NCI-H187 treated with DMSO at 0.1 percent for 48 hours (cell line): ENCODE data around the gene DOCK1.

ENCODE experiments used
- DNase-seq: peaks from one replicate; lab custom pipeline; 2025; lab: John Stamatoyannopoulos, UW

DOCK1 gene

DNA sequence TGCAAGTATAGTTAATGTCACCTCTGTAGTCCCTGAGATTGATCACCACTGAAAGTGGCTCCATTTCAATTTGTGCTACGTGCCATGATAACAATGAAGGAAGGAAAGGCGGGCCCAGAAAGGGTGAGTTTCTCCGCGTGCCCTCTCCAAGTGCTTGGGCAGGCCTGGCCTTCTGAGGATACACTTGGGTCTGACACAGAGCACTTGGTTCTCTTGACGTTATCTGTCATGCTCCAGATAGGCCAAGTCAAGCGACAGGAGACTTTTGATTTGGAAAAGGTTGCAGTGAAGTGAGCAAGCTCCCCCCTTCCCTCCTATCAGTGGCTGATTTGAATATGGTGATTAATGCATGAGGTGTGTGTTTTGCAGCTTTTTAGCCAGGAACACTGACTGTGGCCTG is 452.0 kb downstream of the DOCK1 start:
- no peak for DNase-seq

DNA sequence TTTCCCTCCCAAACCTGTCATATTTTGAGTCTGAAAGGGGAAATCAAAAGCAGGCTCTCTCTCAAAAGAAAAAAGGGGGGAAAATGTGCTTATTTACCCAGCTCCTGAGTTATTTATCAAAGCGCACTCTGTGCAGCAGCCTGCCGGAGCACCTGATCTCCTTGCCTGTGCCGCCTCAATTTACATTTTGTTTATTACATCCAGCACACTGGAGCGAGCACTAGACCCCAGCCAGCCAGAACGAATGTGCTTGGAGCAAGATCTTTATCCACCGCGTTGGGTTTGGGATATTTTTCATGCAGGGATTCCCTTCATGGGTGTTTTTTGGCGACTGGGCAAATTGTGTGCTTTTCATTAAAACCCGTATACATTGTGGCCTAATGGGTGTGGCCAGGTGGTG is 453.1 kb downstream of the DOCK1 start:
- no peak for DNase-seq

DNA sequence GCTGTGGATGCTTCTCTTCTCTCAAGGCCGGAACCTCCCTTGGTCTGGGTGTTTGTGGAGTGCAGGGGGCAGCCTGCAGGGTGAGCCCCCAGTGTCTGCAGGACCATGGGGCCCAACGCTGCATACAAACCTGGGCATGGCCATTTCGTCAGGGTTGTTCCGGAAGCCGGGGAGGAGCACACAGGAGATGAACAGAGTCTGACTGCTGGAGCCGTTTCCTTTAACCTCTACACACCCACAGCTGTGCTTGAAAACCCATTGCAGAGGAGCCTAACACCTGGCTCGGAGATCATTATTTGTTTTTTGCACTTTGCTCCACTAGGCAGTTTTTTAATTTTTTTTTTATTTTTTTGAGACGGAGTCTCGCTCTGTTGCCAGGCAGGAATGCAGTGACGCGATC is 458.8 kb downstream of the DOCK1 start:
- no peak for DNase-seq

DNA sequence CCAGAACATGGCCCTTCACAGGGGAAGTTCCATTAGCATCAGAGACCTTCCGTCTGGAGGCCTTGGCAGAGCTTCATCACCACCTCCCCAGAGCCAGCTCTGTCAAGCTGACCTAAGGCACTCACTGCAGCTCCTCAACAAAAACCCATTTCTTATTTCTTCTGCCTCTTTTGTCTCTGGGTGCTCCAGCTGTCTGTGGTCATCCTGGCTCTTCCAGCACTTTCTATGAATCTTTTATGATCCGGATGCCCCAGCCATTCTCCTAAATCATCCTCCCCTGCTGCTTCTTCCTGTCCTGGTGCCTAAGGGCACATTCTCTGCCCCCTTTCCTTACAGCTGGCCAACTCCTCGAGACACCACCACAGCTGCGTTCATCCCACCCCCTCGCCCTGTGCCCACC is 462.9 kb downstream of the DOCK1 start:
- DNase-seq, result no peak

DNA sequence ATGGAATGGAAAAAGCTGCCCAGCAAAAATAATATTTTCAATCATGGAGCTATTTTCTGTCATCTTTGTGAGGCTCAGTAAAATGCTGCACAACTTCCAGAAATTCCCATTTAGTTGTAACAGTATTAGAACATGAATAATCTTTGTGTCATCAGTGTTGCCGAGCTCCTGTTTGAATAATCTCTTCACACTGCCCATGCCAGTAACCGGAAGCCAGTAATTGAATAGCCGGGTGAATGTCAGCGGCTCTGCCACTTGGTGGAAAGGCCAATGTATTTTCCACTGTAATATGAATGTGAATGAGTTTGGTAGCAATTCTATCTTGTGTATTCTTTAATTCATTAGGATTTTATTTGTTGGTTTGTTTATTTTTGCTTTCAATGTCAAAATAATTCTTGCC is 463.7 kb downstream of the DOCK1 start:
- DNase-seq, result no peak

DNA sequence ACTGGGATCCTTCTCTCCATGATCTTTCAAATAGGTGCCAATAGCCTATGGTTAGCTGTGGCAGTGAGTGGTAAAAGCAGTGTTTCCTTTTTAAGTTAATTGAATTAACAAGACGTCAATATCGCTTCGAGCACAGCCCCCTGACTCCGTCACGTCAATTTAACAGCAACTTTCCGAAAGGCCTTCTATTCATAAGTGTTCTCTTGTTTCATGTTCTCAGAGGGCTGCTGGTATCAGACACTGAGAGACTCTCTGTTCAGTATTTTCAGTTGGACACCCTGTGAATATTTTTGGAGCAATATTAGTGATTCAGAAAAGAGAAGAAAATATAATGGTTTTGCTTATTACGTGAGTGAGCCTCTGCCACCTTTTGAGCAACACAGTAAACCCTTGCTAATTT is 465.4 kb downstream of the DOCK1 start:
- no peak for DNase-seq

DNA sequence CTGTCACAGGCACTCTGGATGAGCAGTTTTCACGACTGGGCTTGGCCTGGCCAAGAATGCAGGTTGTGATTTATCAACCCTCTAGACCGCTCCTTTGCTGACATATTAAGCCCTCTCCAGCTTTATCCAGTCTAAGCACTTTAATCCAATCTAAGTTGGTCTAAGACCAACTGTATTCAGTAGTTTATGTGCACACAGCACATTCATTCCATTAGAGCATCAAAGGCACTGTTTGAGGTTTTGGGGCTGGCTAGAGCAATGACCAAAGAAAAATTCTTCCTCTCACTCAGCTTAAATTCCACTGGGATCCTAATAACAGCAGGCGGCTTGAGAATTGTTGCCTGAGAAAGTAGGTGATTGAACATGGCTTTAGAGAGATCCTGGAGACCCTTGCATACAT is 467.1 kb downstream of the DOCK1 start:
- DNase-seq, result no peak

DNA sequence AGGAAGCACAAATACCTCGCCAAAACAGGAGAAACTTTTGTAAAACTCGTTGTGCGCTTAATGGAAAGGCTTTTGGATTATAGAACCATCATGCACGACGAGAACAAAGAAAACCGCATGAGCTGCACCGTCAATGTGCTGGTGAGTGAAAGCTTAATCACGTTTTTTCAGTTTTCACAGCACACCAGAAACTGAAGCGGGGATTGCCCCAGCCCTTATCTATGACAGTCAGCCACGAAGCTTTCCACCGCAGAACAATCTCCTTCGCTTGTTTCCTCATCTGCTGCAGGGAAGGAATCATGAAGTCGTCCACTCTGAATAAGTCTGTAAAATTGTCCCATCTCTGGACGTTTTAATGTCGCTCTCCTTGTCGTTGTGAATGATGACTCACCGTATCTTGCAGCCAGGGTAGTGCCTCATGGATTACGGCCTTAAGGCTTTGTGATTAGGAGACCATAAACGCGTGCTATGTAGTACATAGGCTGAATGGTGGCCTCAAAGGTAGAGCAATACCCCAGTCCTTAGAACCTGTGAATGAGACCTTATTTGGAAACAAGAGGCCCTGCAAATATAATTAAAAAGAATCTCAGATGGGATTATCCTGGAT is 468.9 kb downstream of the DOCK1 start:
- DNase-seq, result no peak

DNA sequence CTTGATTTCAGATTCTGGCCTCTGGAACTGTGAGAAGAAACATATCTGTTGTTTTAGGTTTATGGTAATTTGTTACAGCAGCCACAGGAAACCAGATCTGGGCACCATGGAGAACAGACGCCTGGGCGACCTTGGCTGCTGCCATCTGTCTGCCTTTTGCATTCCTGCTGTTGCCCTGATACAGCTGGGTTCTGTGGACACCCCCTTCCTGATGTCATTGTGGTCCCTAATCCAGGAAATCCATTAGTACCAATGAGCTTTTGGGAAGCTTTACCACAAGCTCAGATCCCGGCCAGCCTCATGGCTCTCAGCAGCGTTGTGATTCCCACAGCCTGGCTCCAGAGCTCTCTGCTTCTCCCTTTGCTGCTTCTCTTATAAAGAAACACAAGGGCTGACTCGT is 469.7 kb downstream of the DOCK1 start:
- DNase-seq, result no peak

DNA sequence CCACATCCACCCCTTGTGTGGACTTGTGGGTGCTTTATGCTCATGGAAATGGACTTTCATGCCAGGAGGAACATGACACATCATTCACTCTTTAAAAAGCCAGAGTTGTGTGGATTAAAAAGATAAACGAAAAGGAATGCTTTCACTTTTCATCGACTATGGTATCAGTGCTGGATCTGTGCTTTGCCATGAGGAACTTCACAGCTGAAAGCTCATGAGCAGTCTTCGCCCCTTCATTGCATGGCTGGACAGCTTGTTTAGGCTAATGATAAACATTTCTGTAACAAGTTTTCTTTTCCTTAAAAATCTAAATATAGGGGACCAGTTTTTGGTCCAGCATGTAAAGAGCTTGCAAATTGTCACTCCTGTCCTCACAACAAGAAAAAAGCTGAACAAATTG is 470.2 kb downstream of the DOCK1 start:
- no peak for DNase-seq

DNA sequence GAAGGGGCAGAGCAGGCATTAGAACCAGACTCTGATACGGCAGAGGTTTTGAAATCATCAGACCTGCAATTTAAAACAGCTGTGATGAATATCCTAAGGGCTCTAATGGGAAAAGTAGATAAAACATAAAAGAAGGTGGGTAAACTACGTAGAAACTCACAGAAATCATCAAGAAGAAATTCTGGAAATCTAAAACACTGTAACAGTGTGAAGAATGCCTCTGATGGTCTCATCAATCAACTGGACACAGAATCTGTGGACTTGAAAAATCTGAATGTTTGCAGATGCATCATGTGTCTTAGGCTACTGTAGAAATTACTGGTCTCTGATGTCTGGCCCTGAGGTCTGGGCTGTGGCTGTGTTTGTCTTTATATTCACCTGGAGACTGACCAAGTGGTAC is 470.8 kb downstream of the DOCK1 start:
- DNase-seq, result no peak

DNA sequence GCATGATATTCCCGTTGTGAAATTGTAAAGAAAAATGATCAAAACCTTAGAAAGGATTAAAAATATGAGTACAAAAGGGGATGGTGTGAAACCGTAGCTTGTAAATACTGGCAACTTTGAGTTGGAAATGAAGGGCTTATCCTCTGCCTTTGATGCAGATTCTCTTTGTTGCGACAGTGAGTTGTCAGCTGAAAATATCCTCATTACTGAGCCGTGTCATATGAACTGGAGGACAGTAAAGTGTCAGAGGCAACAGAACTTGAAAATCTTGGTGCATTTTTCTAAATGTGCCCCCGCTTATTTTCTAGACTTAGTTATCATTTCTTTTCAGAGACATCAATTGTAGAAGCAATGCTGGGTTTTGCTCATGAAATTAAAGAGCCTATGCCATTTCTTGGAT is 473.4 kb downstream of the DOCK1 start:
- DNase-seq, result no peak

DNA sequence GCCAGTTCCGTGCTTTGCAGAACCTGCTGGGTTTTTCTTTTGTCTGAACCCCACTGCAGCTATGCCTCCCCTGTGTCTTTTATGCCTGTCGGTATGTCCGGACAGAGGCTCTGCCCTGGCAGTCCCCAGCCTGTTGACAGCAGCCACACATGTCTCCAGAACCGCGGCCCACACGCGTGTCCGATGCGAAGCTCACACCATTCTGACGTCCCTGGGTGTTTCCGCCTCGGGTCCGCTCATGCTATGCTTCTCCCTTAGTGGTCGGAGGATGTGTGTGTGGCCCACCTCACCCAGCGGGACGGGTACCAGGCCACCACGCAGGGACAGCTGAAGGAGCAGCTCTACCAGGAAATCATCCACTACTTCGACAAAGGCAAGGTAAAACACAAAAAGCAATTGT is 479.3 kb downstream of the DOCK1 start:
- no peak for DNase-seq

DNA sequence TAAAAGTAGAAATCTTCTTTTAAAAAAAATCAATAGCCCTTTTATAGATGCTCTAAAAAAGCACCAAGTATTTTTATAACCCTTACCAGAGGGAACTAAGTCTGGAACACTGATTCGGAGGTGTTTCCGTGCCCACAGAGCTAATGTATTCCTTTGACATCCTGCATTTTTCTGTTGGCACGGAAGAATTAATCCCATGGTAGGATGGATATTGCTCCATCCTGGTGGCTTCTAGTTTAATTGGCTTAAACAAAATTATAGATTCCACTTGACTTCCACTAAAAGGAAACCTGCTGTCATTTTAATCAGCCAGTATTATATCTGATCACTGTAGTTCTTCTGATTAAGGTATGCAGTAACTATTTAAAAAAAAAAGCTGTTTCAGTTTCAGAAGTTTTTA is 479.8 kb downstream of the DOCK1 start:
- DNase-seq, result no peak

DNA sequence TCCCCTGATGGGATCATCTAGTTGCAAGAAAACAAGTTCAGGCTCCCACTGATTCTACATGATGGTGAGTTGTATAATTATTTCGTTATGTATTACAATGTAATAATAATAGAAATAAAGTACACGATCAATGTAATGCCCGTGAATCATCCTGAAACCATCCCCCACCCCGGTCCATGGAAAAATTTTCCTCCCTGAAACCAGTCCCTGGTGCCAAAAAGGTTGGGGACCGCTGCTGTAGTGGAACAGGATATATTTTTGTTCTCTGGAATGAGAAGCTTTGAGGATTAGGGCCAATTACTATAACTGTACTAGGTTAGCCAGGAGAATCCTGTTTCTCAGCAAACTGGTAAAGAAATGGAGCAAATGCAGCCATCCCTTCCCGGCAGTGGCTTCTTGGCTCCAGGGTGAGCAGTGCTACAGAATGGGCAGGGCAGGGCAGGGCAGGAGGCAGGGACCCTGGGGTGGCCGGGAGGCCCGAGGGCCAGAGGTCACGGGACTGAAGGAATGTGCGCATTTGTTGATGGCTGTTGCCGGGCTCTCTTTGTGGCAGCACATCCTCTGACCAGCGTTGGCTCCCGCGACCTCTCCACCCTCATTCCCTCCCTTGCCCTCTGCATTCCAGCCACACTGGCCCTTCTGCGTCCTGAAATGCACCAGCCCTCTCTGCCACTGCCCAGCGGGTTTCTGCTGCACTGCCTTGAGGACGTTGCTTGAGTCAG is 481.5 kb downstream of the DOCK1 start:
- DNase-seq, result no peak

DNA sequence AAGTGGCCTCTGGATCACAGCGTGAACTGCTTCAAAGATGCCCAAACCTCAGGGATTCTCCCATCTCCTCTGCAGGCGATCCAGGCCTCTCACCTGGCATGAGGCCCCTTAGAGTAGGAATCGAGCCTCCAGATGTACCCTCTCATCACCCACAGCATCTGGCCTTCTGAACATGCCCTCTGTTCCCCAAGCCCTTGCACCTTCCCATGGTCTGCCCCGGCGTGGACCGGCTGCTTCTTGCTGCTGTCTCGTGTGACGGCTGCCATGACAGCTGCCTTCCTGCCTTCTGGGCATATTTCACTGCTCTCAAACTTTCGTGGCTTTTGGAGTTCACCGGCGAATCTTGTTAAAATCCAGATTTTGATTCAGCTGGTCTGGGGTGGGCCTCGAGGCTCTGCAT is 486.6 kb downstream of the DOCK1 start:
- DNase-seq, result no peak

DNA sequence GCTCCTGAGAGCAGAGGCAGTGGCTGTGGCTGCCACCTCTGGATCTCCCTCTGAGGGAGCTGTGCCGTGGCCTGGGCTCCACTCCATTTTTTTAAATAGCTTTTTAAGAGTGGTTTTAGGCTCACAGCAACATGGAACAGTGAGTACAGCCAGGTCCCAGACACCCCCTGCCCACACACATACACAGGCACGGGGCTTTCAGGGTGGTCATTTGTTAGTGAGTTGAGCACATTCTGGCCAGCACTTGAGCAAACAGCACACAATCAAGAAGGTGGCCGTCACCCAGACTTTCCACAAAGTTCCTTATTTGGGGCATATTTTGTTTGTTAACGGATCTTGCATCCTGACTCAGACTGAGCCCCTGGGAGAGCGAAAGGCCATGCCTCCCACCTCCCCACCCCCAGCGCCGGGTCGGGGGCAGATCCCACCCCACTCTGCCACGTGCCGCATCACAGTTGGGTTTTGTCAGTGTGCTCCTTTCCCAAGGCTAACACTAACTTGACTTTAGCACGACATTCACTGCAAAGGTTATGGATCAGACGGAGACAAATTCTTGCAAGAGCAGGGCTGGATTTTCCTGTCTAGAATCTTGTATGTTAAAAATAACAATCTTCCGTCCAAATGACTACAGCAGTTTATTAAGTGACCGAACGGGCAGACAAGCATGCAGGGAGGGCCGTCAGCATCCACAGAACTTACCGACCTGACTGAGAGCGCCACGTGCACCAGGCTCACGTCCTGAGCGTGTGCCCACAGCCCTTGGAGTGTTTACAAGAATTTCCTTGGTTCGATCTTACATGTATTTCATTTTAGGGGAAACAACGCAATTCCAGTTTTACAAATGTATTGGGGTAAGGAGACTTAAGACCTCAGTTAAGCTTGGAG is 487.4 kb downstream of the DOCK1 start:
- no peak for DNase-seq

DNA sequence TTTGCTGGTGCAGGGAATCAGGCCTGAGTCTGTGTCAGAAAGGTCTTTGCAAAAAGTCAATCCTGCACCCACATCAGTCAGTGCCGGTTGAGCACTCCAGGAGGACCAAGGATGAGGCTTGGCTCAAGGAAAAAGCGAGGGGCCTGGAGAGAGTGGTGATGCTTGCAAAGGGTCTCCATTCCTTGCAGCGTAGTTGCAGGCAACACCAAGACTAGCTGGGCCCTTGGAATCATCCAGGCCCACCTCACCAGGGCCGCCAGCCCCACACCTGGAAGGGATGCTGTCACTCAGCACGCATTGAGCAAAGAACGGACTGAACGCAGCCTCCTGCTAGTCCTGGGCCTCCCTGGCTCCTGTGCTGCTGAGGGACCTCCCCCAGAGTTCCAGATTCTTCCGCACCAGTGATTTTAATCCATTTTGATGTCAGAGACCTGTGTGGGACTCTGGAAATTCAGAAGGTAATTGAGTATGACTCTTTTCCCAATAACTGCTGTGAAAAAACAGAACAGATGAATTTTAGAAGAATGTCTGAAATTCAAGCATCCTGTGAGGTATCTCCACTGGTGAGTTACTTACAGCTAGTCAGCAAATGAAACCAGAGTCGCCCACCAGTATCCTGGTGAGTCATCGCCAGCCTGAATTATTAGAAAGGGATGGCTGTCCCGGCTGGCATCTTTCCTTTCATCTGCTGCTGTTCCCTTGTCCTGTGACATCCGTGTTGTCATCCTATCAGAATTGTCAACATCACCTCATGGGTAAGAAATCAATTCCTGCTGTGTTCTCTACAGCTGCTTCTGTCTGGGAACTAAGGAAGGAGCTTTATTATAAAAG is 493.1 kb downstream of the DOCK1 start:
- no peak for DNase-seq

DNA sequence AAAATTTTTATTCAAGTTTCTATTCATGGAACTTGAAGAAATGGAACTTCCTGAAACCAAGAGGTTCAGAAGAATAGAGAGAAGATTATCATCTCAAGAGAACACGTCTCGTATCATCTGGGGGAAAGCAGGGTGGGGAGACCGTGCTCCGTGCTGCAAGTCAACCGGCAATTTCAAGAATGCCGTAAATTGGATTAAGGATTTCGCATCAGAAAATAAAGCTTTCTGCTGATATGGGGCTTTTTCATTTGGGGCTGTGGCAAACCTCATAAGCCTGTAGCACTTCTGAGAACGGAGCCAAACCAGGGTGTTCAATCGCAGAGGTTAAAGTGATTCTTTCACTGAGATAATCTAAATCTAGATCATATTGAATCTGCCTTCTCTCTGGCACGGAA is 493.7 kb downstream of the DOCK1 start:
- DNase-seq, result no peak

DNA sequence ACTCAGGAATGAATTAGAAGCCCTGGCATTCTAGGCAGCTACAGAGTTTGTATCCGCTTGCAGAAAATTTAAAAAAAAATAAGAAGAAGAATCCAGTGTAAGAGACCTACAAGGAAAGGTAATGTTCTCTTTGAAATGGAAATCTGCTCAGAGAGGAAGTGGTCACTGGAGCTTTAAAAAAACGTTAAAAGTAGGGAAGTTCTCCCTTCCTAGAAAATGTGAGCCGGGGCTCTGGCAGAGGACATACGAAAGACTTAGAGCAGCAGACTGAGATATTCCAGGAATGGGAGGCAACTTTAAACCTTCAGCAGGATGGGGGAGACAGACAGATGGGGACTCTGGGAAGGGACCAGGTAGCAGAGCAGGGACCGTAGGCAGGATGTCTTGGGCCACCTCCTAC is 494.4 kb downstream of the DOCK1 start:
- no peak for DNase-seq

DNA sequence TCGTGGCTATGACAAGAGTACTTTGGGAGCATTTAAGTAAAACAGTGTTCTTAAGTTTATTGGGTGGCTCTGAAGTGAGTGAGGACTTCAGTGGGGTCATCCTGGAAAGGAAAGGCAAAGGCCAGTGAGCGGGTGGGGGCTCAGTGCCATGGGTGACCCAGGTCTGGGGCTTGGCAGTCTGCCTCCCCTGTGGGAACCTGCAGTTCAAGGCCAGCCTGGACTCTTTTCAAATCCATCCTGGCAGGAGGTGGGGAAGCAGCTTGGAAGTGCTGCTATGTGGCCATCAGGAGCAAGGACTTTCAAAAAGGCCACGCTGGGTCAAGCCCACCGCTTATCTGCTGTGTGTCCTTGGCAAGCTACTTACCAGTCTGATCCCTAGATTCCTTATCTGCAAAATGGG is 495.0 kb downstream of the DOCK1 start:
- DNase-seq, result no peak
